ENCODE measurements around the gene AAMP. TPM values are rescaled to one million over a fixed set of nuclear protein-coding genes. Genes with fewer than 3 reads are reported as not detected.

The AAMP gene
- total and polyA plus RNA-seq, 2 experiments from 2014 or later, result 273 to 315 TPM

DNA sequence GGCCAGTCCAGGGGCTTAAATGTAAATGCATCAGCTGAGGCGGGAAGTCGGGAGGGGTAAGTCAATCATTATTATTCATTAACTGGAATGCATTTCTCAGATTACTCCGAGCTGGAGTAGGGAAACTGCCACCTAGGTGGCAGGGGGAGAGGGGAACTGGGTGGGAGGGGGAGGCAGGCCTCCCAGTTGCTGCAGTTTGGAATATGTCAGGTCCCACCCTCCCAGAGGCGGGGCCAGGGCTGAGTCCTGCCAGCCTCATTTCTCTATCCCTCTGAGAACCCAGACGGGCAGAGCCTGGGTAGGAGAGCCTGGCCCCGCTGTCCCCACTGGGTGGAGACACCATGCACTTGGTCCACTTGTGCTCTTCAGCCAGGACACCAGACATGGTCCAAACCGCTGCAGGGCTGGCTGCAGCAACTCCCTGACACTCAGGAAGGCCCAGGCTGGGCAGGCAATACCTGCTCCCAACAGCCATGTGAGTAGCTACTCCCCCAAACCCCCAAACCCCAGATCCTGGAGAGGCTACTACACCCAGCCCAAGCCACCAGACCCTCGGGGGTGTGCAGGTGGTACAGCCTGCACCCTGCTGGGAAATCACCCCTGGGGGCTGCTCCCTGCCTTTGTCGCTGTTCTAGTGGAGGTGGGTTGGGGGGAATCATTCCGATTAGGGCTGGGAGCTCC, 9.1 kb downstream of the AAMP start, which contains the start of gene GPBAR1:
TSS of gene GPBAR1 (plus strand) at position 274 of the 681 bp plus-strand sequence. CDS start 1,710 bp downstream, outside the sequence.
- Histone ChIP-seq H3K4me3 (no peak within 1 kb of the TSS), H3K9me3 (ENCODE audit: low read depth) (no peaks in the 10 kb centered on the region), H3K4me1 (ENCODE audit: low read depth) (peaks cover 31% of the 10 kb centered on the region), H3K27ac (peak within 1 kb of the TSS; percentile 93), H3K27me3 (no peaks in the 10 kb centered on the region), H3K36me3 (peaks cover 12% of the 10 kb centered on the region)
- TF ChIP-seq, protein P1, sequence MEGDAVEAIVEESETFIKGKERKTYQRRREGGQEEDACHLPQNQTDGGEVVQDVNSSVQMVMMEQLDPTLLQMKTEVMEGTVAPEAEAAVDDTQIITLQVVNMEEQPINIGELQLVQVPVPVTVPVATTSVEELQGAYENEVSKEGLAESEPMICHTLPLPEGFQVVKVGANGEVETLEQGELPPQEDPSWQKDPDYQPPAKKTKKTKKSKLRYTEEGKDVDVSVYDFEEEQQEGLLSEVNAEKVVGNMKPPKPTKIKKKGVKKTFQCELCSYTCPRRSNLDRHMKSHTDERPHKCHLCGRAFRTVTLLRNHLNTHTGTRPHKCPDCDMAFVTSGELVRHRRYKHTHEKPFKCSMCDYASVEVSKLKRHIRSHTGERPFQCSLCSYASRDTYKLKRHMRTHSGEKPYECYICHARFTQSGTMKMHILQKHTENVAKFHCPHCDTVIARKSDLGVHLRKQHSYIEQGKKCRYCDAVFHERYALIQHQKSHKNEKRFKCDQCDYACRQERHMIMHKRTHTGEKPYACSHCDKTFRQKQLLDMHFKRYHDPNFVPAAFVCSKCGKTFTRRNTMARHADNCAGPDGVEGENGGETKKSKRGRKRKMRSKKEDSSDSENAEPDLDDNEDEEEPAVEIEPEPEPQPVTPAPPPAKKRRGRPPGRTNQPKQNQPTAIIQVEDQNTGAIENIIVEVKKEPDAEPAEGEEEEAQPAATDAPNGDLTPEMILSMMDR (IDR thresholded peaks at IDR 0.05; ENCODE audit: low read depth, low read length), result no peak
- peak in 1 of 2 donors; percentile 81 for DNase-seq (ENCODE audit: low read depth in 1 of 2, low spot score in 1 of 2)

DNA sequence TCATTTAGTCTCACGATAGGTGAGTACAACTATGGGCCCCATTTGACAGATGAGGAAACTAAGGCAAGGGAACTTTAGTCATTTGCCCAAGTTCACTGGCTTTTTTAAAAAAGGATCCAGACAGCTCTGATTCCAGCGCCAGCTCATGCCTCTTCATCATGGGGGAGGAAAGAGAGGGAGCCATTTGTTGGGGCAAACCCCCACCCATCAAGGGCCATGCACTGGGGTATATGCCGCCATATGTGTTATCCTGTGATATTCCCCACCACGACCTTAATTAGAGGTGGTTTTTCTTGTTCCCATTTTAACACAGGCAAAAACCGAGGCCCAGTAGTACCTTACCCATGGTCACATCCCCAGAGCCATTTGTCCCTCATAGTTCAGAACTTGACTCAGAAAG, 9.8 kb downstream of the AAMP start:
- peaks cover 31% of the 10 kb centered on the region for H3K4me1 ChIP-seq (ENCODE audit: low read depth)
- peaks cover 12% of the 10 kb centered on the region for H3K36me3 ChIP-seq
- peak overlapping the region; percentile 93 for H3K27ac ChIP-seq
- no peak overlapping the region for H3K4me3 ChIP-seq
- no peaks in the 10 kb centered on the region for H3K27me3 ChIP-seq
- DNase-seq (ENCODE audit: low read depth in 1 of 2, low spot score in 1 of 2), result no peak
- TF ChIP-seq, protein P1 (IDR thresholded peaks at IDR 0.05; ENCODE audit: low read depth, low read length), result no peak
- H3K9me3 ChIP-seq (ENCODE audit: low read depth), result no peaks in the 10 kb centered on the region

- Histone ChIP-seq H3K9me3 (ENCODE audit: low read depth) (no peaks in the 10 kb centered on the region), H3K4me1 (ENCODE audit: low read depth) (peaks cover 31% of the 10 kb centered on the region), H3K36me3 (peaks cover 16% of the 10 kb centered on the region), H3K27ac (peak overlapping the region; percentile 93), H3K27me3 (no peaks in the 10 kb centered on the region), H3K4me3 (no peak overlapping the region)
- DNase-seq (ENCODE audit: low read depth in 1 of 2, low spot score in 1 of 2), result peak; percentile 75 to 91
- TF ChIP-seq, protein P1 (IDR thresholded peaks at IDR 0.05; ENCODE audit: low read depth, low read length), result no peak
These were observed 10.6 kb downstream of the AAMP start for GRCh38 chr2:218259099-218259961.

DNA sequence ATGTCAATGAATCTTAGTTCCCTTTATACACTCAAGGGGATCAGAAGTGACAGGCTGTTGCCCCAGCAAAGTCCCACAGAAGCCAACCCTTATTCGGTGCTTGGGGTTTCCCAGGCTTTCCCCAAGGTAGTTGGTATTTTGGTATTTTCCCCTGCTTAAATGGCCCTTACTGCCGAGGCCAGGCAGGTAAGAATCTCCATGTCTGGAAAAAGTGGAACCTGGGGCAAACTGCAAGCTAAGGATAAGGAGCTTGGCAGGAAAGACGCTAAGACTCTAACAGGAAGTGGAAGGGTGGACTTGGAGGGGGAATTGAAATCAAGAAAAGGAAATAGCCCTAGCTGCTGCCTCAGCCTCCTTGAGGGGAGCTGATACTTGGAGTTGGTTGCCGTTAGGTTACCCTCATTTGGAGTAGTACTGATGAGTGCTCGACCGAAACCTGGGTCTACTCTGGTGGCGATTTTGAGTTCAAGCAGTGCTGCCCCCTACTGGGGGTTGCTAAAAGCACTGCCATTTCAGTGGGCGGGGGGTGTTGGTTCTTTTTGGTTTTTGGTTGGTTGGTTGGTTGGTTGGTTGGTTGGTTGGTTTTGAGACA, 12.5 kb downstream of the AAMP start:
- peaks cover 43% of the 10 kb centered on the region for H3K4me1 ChIP-seq (ENCODE audit: low read depth)
- peak in 1 of 2 donors; percentile 36 for DNase-seq (ENCODE audit: low read depth in 1 of 2, low spot score in 1 of 2)
- H3K9me3 ChIP-seq (ENCODE audit: low read depth), result no peaks in the 10 kb centered on the region
- TF ChIP-seq, protein P1 (IDR thresholded peaks at IDR 0.05; ENCODE audit: low read depth, low read length), result peak; percentile 64
- no peak overlapping the region for H3K27ac ChIP-seq
- H3K4me3 ChIP-seq, result no peak overlapping the region
- no peaks in the 10 kb centered on the region for H3K27me3 ChIP-seq
- H3K36me3 ChIP-seq, result peaks cover 26% of the 10 kb centered on the region

- Histone ChIP-seq H3K4me1 (ENCODE audit: low read depth) (peaks cover 43% of the 10 kb centered on the region), H3K4me3 (no peak overlapping the region), H3K9me3 (ENCODE audit: low read depth) (no peaks in the 10 kb centered on the region), H3K36me3 (peaks cover 32% of the 10 kb centered on the region), H3K27me3 (no peaks in the 10 kb centered on the region), H3K27ac (no peak overlapping the region)
- DNase-seq (ENCODE audit: low read depth in 1 of 2, low spot score in 1 of 2), result no peak
- TF ChIP-seq, protein P1 (IDR thresholded peaks at IDR 0.05; ENCODE audit: low read depth, low read length), result no peak
These were observed 13.2 kb downstream of the AAMP start for GRCh38 chr2:218256612-218257350.

Measured in cardiac muscle cell (in vitro differentiated cells and primary cell).